ENCODE results near the gene AHDC1.

DNA sequence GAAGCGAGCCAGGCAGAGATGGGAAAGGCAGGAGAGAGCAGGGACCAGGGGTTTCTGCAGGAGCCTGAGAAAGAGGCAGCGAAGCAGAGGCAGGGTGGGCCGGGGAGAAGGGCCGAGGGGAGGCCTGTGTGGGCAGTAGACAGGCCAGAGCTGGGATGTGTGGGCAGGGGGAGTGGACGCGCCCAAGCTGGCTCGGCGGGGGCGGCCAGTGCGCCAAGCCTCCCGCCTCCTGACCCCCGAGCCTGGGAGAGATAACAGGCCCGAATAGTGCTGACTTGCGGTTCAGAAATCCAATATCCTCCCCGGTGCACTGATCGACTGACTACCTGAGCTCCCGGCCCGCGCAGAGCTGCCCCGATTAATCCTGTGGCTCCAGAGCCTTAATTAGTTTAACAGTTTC lies 41.9 kb downstream of the AHDC1 start:
- TF ChIP-seq, protein P1, sequence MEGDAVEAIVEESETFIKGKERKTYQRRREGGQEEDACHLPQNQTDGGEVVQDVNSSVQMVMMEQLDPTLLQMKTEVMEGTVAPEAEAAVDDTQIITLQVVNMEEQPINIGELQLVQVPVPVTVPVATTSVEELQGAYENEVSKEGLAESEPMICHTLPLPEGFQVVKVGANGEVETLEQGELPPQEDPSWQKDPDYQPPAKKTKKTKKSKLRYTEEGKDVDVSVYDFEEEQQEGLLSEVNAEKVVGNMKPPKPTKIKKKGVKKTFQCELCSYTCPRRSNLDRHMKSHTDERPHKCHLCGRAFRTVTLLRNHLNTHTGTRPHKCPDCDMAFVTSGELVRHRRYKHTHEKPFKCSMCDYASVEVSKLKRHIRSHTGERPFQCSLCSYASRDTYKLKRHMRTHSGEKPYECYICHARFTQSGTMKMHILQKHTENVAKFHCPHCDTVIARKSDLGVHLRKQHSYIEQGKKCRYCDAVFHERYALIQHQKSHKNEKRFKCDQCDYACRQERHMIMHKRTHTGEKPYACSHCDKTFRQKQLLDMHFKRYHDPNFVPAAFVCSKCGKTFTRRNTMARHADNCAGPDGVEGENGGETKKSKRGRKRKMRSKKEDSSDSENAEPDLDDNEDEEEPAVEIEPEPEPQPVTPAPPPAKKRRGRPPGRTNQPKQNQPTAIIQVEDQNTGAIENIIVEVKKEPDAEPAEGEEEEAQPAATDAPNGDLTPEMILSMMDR (IDR thresholded peaks at IDR 0.05) = no peak
- no peak for TF ChIP-seq EP300 (IDR thresholded peaks at IDR 0.05)
- TF ChIP-seq POLR2A (IDR thresholded peaks at IDR 0.05) = no peak

Data from ovary (tissue), 3 donors.